ENCODE results near the gene BARHL1.

DNA sequence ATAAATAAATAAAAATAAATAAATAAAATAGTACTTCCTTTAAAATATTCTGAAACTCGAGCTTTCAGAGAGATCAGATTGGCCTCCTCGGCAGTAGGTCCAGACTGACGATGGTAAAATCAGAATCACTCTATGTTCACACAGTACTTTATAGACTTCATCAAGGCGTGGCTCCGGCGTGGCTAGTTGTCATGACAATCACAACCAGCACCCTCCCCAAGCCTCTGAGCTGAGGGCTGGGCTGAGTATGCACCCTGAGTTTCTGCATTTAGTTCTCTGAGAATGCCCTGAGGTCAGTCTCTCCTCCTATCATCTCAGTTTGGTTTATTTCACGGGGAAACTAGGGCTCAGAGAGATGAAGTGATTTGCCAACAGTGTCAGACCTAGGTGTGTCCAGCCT, 43.3 kb upstream of the BARHL1 start:
- TF ChIP-seq, protein P1, sequence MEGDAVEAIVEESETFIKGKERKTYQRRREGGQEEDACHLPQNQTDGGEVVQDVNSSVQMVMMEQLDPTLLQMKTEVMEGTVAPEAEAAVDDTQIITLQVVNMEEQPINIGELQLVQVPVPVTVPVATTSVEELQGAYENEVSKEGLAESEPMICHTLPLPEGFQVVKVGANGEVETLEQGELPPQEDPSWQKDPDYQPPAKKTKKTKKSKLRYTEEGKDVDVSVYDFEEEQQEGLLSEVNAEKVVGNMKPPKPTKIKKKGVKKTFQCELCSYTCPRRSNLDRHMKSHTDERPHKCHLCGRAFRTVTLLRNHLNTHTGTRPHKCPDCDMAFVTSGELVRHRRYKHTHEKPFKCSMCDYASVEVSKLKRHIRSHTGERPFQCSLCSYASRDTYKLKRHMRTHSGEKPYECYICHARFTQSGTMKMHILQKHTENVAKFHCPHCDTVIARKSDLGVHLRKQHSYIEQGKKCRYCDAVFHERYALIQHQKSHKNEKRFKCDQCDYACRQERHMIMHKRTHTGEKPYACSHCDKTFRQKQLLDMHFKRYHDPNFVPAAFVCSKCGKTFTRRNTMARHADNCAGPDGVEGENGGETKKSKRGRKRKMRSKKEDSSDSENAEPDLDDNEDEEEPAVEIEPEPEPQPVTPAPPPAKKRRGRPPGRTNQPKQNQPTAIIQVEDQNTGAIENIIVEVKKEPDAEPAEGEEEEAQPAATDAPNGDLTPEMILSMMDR (IDR thresholded peaks at IDR 0.05), result no peak
- no peak for TF ChIP-seq POLR2AphosphoS5 (IDR thresholded peaks at IDR 0.05)
- TF ChIP-seq POLR2A (IDR thresholded peaks at IDR 0.05), result no peak

All from transverse colon (tissue), 4 donors.